Heart left ventricle (tissue), 16 donors: ENCODE data around the gene ZP1. TPM values are rescaled to one million over a fixed set of nuclear protein-coding genes. Genes with fewer than 3 reads are reported as not detected.

ENCODE experiments used
- ATAC-seq, 4 donors: fragments of 200-7000 bp; cut with Tn5 transposase; one replicate each; pipeline ENCODE4 v1.9.1; 2020 to 2022; ENCODE audit warnings: moderate library complexity in 4 of 4, mild to moderate bottlenecking in 3 of 4, moderate number of reproducible peaks in 1 of 4
- DNase-seq, 5 donors: peaks; one replicate each; pipeline ENCODE4 v3.0.0-alpha.2; 2020
- H3K27ac ChIP-seq, 12 donors: fragments of 200-600 bp; sonication (generic) in 4 of 12; one replicate each; pipeline versions ENCODE4 v1.5.0 to v1.8.0; 2016 to 2022; ENCODE audit warnings: mild to moderate bottlenecking in 2 of 12
- H3K27me3 ChIP-seq, 9 donors: fragments of 200-600 bp; sonication (generic) in 2 of 9; one replicate each; pipeline versions ENCODE4 v1.5.1 to v1.8.0; 2016 to 2022; ENCODE audit warnings: mild to moderate bottlenecking in 3 of 9
- H3K36me3 ChIP-seq, 9 donors: fragments of 200-600 bp; sonication (generic) in 2 of 9; one replicate each; pipeline versions ENCODE4 v1.5.0 to v1.8.0; 2018 to 2022; ENCODE audit warnings: mild to moderate bottlenecking in 2 of 9
- H3K4me1 ChIP-seq, 12 donors: fragments of 200-600 bp; sonication (generic) in 4 of 12; one replicate each; pipeline versions ENCODE4 v1.5.0 to v1.8.0; 2016 to 2022; ENCODE audit warnings: mild to moderate bottlenecking in 3 of 12
- H3K4me3 ChIP-seq, 12 donors: fragments of 200-600 bp; sonication (generic) in 4 of 12; one replicate each; pipeline versions ENCODE4 v1.5.0 to v1.8.0; 2017 to 2022; ENCODE audit warnings: mild to moderate bottlenecking in 9 of 12, moderate library complexity in 4 of 12
- H3K9me3 ChIP-seq, 12 donors: fragments of 200-600 bp; sonication (generic) in 4 of 12; one replicate each; pipeline versions ENCODE4 v1.5.0 to v1.8.0; 2016 to 2022; ENCODE audit warnings: mild to moderate bottlenecking in 1 of 12
- CTCF ChIP-seq, 12 donors: fragments of 200-600 bp; sonication (generic) in 4 of 12; IDR thresholded peaks; one replicate each; pipeline versions ENCODE4 v1.5.0 to v1.8.0; 2018 to 2022; ENCODE audit warnings: antibody characterized with exemption in 12 of 12, mild to moderate bottlenecking in 5 of 12
- POLR2A ChIP-seq, 2 donors: fragments of 450-650 bp; IDR thresholded peaks; one replicate each; pipeline ENCODE4 v1.6.1; 2017; ENCODE audit warnings: antibody characterized with exemption in 2 of 2, mild to moderate bottlenecking in 2 of 2, moderate library complexity in 2 of 2
- WGBS, 4 donors: extraction: QIAGEN DNeasy Blood & Tissue Kit in 2 of 4; methylation state at CpG; one replicate each; pipeline versions ENCODE4 v1.1.5 to v1.1.7; 2013 to 2018; 5-methylcytosine and 5-hydroxymethylcytosine counted together
- intact Hi-C, 10 donors: fragments of 100-400 bp; cut with DNase I; formaldehyde crosslinking; loops; one replicate each; pipeline versions ENCODE4 v1.11.1 to v1.14.2; 2022
- polyA plus RNA-seq, 2 donors: library from polyadenylated mRNA; stranded (reverse); fragments of 200-250 nt; gene quantifications; one replicate each; pipeline ENCODE4 v1.2.3, GENCODE V29; 2013
- total RNA-seq, 9 donors: library from RNA; depleted of rRNA in 2 of 9; stranded (reverse); fragments of >200 nt in 2 of 9; fragmentation: NEBNext Ultra II Directional in 3 of 9; extraction: Animal tissue kit (Norgen Biotek cat#: 25700) in 3 of 9; gene quantifications; one replicate each; pipeline versions ENCODE4 v1.1.0 to v1.2.4, GENCODE V29; 2016 to 2023
- donor health status: ischemic (EF 13 %, LVEDD 7.1; RV severe dilation, severe dysfunction).
- donor health status: healthy with polysubstance abuse.
- donor health status: DM: no; HTN: yes; CAD: no.
- donor health status: DM: no; HTN: no; CAD: no.
- donor health status: ischemic (EF 25% LVEDD 6.9; RV normal size, moderate dysfunction).
- donor health status: ischemic (EF 25% LVEDD 5.7; RV mildly dilated, moderate dysfunction).
- donor health status: healthy.
- donor health status: DM: yes; HTN: yes; CAD: no.
- donor health status: ischemic (EF 35%, LVEDD 5.7; RV mildly dilated, moderate dysfunction).
- donor health status: nonischemic (EF 11% LVEDD 7.7; RV severe dilation, severe dysfunction).
- donor health status: DM: yes; HTN: yes; CAD: no.
- donor health status: PGD.
- donor health status: ischemic (EF 29% LVEDD 5.4; RV normal size, mild dysfunction).
- donor health status: nonischemic (EF 23%, LVEDD 6.1; RV moderate dilation, normal function).

Gene ZP1
- total and polyA plus RNA-seq, 11 donors, result 0.15 to 0.95 (median 0.32) TPM; not detected in 7

DNA sequence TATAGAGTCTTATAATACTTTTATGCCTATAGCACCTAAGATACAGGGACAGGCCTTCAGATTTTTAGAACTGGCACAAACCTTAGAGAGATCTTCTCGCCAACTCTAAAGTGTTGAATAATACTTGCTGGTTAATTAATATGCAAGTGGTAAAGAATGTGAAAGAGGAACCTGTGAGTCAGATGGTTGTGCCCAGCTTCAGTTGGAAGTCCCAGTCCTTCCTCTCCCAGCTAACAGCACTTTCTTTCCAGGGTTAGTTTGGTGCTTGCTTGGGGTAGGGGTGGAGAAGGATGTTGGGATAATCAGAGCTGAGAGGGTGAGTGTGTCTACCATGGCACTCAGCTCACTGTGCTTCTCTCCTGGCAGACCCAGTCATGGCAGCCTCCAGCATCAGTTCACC lies 52.0 kb downstream of the ZP1 start:
- no peak overlapping the region for H3K4me3 ChIP-seq
- H3K9me3 ChIP-seq, result no peaks in the 10 kb centered on the region
- peaks cover 2 to 40% (median 35%) of the 10 kb centered on the region in 9 donors for H3K36me3 ChIP-seq
- intact Hi-C loops, result loop anchor here in 2 of 10 donors (5.0 kb wide), 2 partner anchors 33 to 48 kb away; partner anchors contain the start of gene SLC15A3 (in 1 of the 2)
- H3K27me3 ChIP-seq, result peaks cover 0 to 11% (median 0%) of the 10 kb centered on the region in 9 donors
- peaks cover 5 to 63% (median 54%) of the 10 kb centered on the region in 12 donors for H3K4me1 ChIP-seq
- ATAC-seq (no peak), DNase-seq (no peak)
- H3K27ac ChIP-seq, result peak overlapping the region in 1 of 12 donors; percentile 23
- WGBS, 4 donors, result 89 to 96% (median 92%) methylated on average over 1 of the region's 1 CpG
- no peak for TF ChIP-seq POLR2A (IDR thresholded peaks at IDR 0.05)
- no peak for TF ChIP-seq CTCF (IDR thresholded peaks at IDR 0.05)

- WGBS, 4 donors, result 44 to 64% (median 48%) methylated on average over 2 of the region's 2 CpGs
- peaks cover 0 to 17% (median 0%) of the 10 kb centered on the region in 9 donors for H3K27me3 ChIP-seq
- H3K9me3 ChIP-seq, result no peaks in the 10 kb centered on the region
- no peak for TF ChIP-seq POLR2A (IDR thresholded peaks at IDR 0.05)
- TF ChIP-seq CTCF (IDR thresholded peaks at IDR 0.05), result no peak
- peaks cover 5 to 63% (median 53%) of the 10 kb centered on the region in 12 donors for H3K4me1 ChIP-seq
- no peak for ATAC-seq
- intact Hi-C loops, result loop anchor here in 3 of 10 donors (2.0 to 5.0 kb wide), 4 partner anchors 32 to 213 kb away; partner anchors contain the start of gene SLC15A3 (in 1 of the 3)
- no peak overlapping the region for H3K4me3 ChIP-seq
- H3K36me3 ChIP-seq, result peaks cover 2 to 40% (median 35%) of the 10 kb centered on the region in 9 donors
- DNase-seq, result no peak
- peak overlapping the region in 1 of 12 donors; percentile 23 for H3K27ac ChIP-seq
Observed at GRCh38 chr11:60919956-60920355, 52.6 kb downstream of the ZP1 start.

DNA sequence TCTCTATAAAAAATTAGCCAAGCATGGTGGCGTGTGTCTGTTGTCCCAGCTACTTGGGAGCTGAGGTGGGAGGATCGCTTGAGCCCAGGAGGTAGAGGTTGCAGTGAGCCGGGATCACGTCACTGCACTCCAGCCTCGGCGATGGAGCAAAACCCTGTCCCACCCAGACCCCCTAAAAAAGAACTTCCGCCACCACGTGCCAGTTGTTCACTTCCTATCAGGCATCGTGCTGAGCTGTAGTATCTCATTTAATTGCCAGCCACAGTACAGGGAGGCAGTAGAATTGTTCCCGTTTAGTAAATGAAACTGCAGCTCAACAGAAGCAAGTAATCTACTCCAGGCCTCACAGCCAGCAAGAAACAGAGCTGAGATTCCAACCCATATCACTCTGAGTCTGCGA lies 53.9 kb downstream of the ZP1 start:
- TF ChIP-seq POLR2A (IDR thresholded peaks at IDR 0.05), result no peak
- ATAC-seq (no peak), DNase-seq (no peak)
- peaks cover 0 to 28% (median 0%) of the 10 kb centered on the region in 9 donors for H3K27me3 ChIP-seq
- WGBS, 4 donors, result 89 to 95% (median 92%) methylated on average over 11 of the region's 11 CpGs
- H3K9me3 ChIP-seq, result no peaks in the 10 kb centered on the region
- intact Hi-C loops, result loop anchor here in 2 of 10 donors (2.0 to 5.0 kb wide), 2 partner anchors 206 to 212 kb away; no protein-coding TSS in a partner anchor
- H3K4me3 ChIP-seq, result no peak overlapping the region
- H3K27ac ChIP-seq, result no peak overlapping the region
- peaks cover 2 to 40% (median 35%) of the 10 kb centered on the region in 9 donors for H3K36me3 ChIP-seq
- H3K4me1 ChIP-seq, result peaks cover 5 to 57% (median 42%) of the 10 kb centered on the region in 12 donors

DNA sequence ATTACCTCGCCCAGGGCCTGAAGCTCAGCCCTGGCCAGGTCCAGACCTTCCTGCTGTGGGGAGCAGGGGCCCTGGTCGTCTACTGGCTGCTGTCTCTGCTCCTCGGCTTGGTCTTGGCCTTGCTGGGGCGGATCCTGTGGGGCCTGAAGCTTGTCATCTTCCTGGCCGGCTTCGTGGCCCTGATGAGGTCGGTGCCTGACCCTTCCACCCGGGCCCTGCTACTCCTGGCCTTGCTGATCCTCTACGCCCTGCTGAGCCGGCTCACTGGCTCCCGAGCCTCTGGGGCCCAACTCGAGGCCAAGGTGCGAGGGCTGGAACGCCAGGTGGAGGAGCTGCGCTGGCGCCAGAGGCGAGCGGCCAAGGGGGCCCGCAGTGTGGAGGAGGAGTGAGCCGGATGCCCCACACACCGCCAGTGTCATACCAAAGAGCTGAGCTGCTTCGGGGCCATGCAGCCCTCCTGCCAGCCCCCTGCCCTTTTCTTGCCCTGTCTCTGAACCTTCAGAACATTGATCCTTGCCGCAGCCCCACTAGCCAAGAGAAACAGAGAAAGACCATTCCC lies 54.5 kb downstream of the ZP1 start:
- Histone ChIP-seq H3K27ac (no peak overlapping the region), H3K4me3 (no peak overlapping the region), H3K36me3 (peaks cover 2 to 40% (median 35%) of the 10 kb centered on the region in 9 donors), H3K4me1 (peaks cover 5 to 51% (median 36%) of the 10 kb centered on the region in 12 donors), H3K27me3 (peaks cover 0 to 34% (median 0%) of the 10 kb centered on the region in 9 donors), H3K9me3 (no peaks in the 10 kb centered on the region)
- 86 to 88% (median 87%) methylated on average over 20 to 23 of the region's 23 CpGs for WGBS, 4 donors
- ATAC-seq (no peak), DNase-seq (no peak)
- intact Hi-C loops, result loop anchor here in 2 of 10 donors (2.0 to 5.0 kb wide), 2 partner anchors 205 to 211 kb away; no protein-coding TSS in a partner anchor
- TF ChIP-seq CTCF (IDR thresholded peaks at IDR 0.05) (no peak), POLR2A (IDR thresholded peaks at IDR 0.05) (no peak)
